IPS-18c (cell line): ENCODE results near the gene KRT85.
"Not testable (repeated sequence)": the region's sequence is repeated elsewhere in the genome, so short reads cannot be mapped to it uniquely, and the experiment has no call there.

Experiments used
- H3K4me3 ChIP-seq: 2 replicates; pipeline ENCODE4 v1.7.0; 2013; ENCODE audit warnings: low read depth, mild to moderate bottlenecking, low read length, moderate library complexity; ENCODE audit not compliant: insufficient read depth
- H3K9me3 ChIP-seq: one replicate; pipeline ENCODE4 v1.6.1; 2013; ENCODE audit warnings: mild to moderate bottlenecking, low read length, moderate library complexity; ENCODE audit not compliant: control insufficient read depth, insufficient read depth

Gene KRT85

DNA sequence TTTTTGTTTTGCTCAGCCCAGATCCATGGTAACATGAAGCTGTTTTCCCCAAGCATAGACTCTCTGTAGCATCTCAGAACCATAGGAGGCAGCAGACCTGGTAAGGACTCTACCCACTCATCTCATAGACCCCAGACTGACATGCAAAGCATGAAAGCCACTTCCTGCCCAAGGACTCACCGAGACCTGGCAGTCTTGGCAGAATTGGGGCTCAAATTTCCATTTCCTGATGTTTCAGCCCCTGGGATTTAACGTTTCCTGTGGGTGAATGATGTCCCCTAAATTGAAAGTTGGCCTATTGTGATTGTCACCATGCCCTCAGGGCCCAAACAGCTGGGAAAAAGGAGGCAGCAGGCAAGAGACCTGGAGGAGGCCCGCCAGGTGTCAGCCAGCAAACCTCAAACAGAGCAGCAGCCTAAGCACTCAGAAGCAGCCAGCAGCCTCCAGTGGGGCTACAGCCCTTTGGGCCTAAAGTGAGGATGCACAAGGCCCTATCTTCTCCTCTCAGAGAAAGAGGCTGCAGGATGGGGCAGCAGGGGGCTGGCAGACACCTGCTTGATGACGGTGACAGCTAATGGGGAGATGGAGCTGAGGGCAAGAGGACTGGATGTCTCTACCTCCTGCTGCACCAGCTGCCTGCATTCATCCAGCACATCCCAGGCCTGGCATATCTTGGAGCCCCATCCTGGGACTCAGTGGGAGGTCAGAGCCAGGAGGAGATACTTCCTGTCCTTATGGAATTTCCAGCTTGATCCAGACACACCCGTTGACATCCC is 8.5 kb downstream of the KRT85 start:
- H3K4me3 ChIP-seq: no peak overlapping the region
- no peaks in the 10 kb centered on the region for H3K9me3 ChIP-seq

DNA sequence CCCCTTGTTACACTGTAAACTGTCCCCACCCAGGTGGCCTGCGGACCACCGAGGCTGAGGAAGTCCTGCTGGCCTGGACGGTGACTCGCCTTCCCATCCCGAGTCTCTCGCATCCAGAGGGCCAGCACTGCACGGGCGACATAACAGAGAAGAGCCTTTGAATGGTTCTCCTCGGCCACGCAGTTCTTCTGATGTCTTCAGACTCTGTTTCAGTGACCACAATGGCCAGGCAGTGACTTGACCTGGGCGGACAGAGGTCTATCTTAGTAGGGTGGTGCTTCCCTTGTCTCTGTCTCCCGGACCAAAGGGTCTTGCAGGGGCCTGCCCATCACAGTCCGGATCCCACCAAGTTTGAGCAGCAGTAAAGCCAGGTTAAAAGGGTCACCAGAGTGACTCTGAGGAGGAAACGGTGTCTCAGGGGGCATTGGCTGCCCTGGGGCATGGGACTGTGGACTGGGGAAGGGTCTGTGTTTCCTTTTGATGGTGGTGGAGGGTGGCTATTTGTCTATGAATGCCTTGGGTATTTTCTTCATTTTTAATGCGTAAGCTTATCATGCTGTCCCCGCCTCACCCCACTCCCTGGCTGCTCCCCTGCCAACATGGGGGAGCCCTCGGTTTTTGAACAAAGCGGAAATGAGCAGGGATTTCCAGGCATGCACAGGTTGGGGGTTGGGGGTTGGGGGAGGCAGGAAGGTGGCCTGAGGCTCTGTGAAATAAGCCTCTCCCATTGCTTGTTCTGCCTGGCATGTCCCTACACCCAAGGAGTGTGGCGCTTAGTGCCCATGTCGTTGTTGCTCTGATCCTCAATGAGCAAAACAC is 10.3 kb downstream of the KRT85 start:
- no peaks in the 10 kb centered on the region for H3K9me3 ChIP-seq
- no peak overlapping the region for H3K4me3 ChIP-seq

DNA sequence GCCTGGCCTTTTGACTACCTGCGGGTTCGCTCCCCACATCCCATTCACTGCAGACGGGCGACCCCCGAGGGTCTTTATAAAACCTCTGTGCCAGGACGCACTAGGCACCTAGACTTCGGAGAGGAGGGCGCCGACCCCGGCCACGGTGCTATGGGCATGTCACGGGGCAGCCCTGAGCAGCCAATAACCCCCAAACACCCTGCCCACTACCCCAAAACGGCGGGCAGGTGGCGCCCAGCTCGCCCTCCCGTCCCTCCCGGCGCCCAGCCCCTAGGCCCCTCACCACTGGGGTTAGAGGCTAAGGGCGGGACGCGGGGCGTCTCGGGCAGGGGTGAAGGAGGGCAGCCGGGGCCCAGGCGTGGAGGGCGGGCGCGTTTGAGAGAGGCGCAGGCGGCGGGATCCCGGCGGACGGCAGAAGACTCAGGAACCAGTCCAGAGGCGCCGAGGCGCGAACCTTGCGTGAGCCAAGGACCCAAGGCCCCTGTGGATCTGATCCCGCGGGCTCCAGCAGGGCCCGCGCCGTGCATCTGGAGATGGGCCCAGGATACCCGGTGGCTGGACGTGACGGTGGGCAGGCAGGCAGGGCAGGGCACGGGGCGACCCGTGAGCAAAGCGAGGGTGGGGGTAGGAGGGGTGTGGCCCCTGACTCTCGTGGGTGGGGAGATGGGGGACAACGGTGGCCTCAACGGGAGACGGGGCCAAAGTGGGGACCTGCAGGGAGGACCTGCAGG is 11.1 kb downstream of the KRT85 start:
- no peaks in the 10 kb centered on the region for H3K9me3 ChIP-seq
- no peak overlapping the region for H3K4me3 ChIP-seq

DNA sequence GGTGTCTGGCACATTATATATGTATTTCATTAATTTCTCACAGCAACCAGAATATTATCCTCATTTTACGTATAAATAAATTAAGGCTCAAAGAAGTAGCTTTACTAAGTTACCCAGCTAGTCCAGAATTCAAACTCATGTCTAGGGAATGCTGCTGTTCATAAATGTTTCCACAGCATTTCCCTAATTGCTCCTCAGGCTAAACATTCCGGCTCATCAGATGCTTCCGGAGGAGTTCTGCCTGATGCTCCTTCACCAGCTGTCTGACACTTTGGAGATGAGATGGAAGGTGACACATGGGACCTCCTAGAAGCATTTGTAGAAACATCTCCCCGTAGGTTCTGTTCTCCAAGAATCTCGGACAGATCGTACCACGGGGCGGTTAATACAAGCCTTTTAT is 12.1 kb downstream of the KRT85 start:
- H3K9me3 ChIP-seq: no peaks in the 10 kb centered on the region
- no peak overlapping the region for H3K4me3 ChIP-seq

DNA sequence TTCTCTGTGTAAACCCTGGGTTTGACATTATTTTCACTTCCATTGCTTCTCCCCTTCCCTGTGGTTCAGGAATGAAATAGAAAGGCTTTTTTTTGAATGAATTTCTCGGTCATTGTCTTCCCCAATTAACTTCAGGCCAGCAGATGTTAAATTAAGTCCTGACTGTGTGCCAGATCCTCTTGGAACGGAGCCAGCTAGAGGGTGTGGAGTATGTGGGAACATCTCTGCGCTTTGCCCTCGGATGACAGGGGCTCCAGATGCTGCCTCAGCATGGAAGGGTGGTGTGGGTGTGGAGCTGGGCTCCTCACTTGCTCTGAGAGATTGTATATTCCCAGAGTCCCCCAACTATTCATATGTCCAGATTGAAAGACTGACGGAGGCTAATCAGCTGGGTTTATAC is 13.1 kb downstream of the KRT85 start:
- no peak overlapping the region for H3K4me3 ChIP-seq
- no peaks in the 10 kb centered on the region for H3K9me3 ChIP-seq

DNA sequence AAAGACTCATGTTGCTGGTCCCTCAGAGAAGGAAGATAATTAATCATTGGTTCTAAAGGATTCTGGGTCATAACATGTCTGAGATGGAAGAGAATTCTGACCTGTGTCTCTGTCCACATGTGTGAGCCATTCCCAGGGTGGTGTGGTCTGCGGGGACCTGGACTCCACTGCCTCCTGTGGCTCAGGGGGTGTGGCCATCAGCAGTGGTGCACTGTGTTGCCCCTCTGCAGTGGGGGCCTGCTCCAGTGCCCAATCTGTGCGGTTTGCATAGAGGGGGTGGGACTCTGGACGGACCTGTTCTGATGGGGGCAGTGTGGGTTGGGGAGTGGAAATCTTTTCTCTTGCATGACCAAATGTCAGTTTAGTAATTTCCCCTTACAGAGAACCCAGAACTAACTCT is 13.5 kb downstream of the KRT85 start:
- Histone ChIP-seq H3K4me3 (no peak overlapping the region), H3K9me3 (no peaks in the 10 kb centered on the region)

DNA sequence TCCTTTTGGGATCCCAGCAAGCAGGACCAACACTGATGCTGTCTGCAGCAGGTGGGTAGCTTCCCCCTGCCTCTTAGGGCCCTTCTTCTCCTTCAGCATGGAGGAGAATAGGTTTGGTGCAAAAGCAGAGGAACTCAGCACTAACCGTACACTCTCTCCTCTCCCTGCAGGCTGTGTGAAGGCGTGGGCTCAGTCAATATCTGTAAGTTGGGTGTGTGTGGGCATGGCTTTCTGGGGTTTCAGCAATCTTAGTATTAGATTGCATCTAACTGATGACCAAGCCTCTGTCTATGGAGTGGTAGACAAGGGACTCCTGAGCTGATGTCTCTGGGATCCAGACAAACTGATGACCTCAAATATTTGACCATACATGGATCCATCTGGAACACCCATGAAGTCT is 14.3 kb downstream of the KRT85 start:
- H3K9me3 ChIP-seq: no peaks in the 10 kb centered on the region
- H3K4me3 ChIP-seq: no peak overlapping the region

DNA sequence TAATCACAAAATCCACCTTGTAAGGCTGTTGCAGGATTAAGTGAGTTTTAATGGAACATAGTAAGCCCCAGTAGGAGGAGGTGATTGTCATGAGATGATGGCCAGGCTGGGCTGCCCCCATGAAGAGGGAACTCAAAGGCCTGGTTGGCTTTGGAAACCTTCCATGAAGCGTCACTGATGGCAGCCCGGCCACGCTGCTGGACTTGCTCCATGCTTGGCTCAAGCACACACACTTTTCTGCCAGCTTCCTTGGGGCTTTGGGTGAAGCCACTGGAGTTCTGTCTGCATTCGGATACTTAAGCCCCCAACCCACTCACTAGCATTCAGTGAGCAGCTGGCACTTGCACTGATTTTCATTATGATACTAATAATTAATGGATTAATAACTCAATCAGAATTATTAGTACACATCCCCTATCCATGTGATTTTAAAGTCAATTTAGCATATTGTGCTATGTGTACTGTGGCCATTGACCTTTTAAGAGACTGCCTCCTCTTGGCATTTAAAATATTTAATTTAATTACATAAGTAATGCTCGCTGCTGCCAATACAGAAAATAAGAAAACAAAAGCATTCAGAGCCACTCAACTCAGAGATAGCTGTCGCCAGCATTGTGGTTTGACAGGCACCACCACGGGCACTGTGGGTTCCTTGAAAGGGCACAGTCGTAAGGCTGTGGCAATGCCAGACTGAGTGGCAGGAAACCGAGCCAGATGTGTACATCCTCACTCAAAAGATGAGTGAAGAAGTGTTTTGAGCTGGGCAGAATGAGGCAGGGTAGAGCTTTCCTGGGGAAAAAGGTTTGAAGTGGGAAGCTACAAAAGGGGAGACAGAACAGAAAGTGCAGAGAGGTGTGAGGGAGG is 15.9 kb downstream of the KRT85 start:
- no peaks in the 10 kb centered on the region for H3K9me3 ChIP-seq
- H3K4me3 ChIP-seq: no peak overlapping the region

DNA sequence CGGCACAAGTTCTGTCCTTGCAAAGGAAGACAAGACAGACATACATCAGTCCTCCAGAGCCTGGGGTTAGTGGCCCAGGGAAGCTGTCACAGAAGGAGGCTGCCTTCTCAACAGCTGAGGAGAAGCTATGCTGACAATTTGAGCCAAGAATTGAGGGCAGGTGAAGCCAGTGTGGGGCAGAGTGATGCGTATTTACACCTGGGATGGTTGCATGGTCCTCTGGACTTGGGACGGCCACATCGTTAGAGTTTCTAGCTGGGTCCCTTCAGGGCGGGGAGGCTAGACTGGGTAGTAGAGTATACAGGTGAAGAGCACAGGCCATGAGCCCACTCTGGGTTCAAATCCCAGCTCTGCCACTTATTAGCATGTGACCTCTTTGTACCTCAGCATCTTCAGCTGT is 16.5 kb downstream of the KRT85 start:
- Histone ChIP-seq H3K4me3 (no peak overlapping the region), H3K9me3 (no peaks in the 10 kb centered on the region)

DNA sequence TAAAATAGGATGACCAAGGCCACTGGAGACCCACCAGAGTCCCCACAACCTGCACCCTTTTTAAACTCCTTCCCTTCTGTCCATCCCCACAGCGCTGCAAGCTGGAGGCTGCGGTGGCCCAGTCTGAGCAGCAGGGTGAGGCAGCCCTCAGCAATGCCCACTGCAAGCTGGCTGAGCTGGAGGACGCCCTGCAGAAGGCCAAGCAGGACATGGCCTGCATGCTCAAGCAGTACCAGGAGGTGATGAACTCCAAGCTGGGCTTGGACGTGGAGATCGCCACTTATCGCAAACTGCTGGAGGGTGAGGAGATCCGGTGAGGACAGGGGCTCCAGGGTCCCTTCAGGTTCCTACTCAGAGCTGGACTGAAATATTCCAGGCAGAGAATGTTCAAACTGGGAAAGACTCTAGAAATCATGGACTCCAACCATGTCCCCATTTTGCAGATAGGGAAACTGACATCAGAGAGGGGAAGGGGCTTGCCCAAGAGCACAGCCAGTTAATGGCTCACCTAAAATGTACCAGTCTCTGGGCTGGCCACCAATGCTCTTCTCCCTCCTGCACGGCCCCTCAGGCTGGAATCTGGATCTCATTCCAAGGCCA is 17.2 kb downstream of the KRT85 start:
- H3K4me3 ChIP-seq: no peak overlapping the region
- no peaks in the 10 kb centered on the region for H3K9me3 ChIP-seq

DNA sequence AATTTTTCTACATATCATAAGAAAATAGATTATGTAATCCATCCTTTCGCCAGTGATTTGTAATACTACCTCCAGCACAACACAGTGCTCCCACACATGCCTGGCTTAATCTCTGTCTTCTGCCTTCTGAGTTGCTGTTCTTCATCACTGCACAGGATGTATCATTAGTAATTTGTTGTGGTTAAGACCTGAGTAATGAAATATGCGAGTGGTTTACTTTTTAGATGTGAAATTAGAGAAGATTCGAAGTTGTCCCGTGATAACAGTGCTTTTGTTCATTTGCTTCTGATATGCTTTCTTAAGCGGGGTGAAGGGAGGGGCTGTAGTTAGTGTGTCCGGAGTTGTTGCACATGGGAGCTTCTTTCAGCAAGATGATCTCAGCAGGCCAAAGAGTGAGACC is 18.1 kb downstream of the KRT85 start:
- H3K4me3 ChIP-seq: no peak overlapping the region
- H3K9me3 ChIP-seq: no peaks in the 10 kb centered on the region

DNA sequence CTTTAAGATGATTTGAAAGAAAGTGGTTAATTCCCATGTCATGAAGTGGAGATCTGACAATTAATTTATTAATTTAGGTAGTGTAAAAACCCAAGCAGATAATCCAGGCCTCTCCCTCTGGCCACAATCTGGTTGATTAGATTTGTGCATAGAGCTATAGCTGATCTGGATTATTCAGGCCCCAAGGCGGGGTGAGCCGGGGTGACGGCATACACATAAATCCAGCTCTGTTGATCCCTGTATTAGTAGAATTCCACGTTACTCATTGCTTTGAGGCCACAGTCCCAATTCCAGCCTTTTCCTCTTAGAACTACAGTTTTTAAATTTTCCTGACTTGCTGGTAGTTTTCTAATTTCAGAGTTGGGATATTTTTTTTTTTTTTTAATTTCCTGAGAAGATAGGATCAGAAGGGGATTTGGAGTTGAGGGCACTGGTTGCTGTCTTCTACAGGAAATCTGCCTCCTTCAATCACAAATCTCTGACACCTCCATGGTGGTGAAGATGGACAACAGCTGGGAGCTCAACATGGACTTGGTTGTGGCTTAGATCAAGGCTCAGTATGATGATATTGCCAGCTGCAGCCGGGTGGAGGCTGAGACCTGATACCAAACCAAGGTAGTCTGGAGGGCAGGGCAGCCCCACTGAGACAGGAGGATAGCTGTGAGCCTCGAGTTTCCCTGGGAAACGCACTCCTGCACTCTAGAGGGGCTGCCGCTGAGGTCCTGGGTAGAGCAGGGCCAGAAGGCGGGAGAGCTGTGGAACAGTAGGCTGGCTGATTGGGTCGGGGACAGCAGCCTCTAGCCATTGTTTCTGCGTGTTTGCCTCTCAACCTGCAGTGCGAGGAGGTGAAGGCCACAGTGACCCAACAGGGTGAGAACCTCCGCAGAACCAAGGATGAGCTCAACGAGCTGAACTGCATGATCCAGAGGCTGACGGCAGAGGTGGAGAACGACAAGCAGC is 19.4 kb downstream of the KRT85 start:
- H3K9me3 ChIP-seq: no peaks in the 10 kb centered on the region
- H3K4me3 ChIP-seq: no peak overlapping the region

DNA sequence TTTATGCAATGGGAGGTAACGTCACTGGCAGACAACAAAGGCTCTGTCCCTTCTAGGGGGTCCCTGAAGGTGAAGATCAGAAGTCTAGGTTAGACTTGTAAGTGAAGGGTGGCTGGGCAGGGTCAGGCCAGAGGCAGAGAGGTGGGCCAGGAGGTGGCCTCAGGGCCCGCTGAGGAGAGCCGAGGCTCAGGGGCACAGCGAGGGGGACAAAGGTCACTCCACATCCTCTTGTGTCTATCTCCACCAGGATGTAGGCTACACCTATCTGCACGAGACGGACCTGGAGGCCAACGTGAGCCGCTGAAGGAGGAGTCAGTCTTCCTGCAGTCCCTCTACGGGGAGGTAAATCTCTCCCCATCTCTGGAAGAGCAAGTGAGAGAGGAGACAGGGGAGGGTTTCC is 20.3 kb downstream of the KRT85 start:
- Histone ChIP-seq H3K4me3 (no peak overlapping the region), H3K9me3 (no peaks in the 10 kb centered on the region)

DNA sequence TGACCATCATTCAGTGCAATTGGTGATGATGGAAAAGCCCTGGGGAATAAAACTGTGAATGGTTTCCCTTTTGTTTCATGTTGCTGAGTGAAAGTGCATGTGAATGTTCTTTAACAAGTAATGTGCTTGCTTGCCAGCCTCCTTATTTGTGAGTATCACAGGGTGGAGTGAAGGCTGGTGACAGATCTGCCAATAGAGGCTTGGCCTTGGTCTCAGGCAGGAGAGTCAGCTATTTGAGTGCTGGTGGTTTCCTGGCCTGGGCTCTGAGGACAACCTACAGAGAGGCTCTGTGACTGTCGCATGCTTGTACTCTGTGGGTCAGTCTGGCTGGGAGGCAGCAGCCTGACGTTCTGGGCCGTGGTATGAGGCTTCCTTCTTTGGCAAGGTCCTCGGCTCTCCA is 20.7 kb downstream of the KRT85 start:
- no peaks in the 10 kb centered on the region for H3K9me3 ChIP-seq
- no peak overlapping the region for H3K4me3 ChIP-seq

DNA sequence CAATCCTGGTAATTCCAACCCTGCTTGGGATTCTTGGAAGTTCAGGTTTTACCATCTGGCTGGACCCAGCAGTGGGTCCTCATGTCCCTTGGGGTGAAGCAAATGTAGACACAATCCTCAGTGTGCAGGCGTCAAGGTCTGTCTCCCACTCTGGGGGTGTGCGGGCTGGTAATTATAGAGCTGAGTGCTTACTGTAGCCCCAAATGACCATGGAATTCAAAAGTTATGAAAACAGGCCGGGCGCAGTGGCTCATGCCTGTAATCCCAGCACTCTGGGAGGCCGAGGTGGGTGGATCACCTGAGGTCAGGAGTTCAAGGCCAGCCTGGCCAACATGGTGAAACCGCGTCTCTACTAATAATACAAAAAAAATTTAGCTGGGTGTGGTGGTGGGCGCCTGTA is 22.2 kb downstream of the KRT85 start:
- H3K9me3 ChIP-seq, H3K4me3 ChIP-seq: not testable (repeated sequence)

DNA sequence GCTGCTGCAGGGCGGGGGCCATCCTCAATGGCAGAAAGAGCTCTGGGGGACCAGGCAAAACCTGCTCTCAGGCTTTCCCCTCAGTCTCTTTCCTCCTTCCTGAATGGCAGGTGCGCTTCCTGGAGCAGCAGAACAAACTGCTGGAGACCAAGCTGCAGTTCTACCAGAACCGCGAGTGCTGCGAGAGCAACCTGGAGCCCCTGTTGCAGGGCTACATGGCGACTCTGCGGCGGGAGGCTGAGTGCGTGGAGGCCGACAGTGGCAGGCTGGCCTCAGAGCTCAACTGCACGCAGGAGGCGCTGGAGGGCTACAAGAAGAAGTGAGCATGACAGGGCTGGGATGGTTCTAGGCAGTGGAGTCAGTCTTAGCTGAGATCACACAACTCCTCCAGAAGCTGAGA is 23.2 kb downstream of the KRT85 start:
- Histone ChIP-seq H3K9me3 (no peaks in the 10 kb centered on the region), H3K4me3 (no peak overlapping the region)
